NB4 (cell line): ENCODE measurements around the gene CRAMP1.

Experiments
- DNase-seq: peaks from one replicate; pipeline ENCODE4 v3.0.0; 2010; ENCODE audit warnings: low read depth
- H3K4me3 ChIP-seq: one replicate; pipeline ENCODE4 v1.5.1; 2011; ENCODE audit warnings: mild to moderate bottlenecking, low read depth, low read length, moderate library complexity
- CTCF ChIP-seq: IDR thresholded peaks from one replicate; pipeline ENCODE4 v1.5.1; 2012; ENCODE audit warnings: low read depth, low read length
- MAX ChIP-seq: IDR thresholded peaks from 2 replicates; pipeline ENCODE4 v1.6.1; 2011; ENCODE audit warnings: low read depth, low read length
- MYC ChIP-seq: IDR thresholded peaks from 2 replicates; pipeline ENCODE4 v1.6.1; 2011; ENCODE audit warnings: low read depth, low read length
- POLR2A ChIP-seq: IDR thresholded peaks from 2 replicates; pipeline ENCODE4 v1.6.1; 2011; ENCODE audit warnings: mild to moderate bottlenecking; ENCODE audit not compliant: insufficient read length; ENCODE audit errors: extremely low read depth

CRAMP1 gene

GRCh38 chr16:1669698-1670097 lies 57.5 kb downstream of the CRAMP1 start:
- no peak overlapping the region for H3K4me3 ChIP-seq
- no peak for DNase-seq
- no peak for TF ChIP-seq CTCF
- TF ChIP-seq POLR2A = no peak
- no peak for TF ChIP-seq MYC
- TF ChIP-seq MAX = no peak

- DNase-seq = no peak
- no peak overlapping the region for H3K4me3 ChIP-seq
- TF ChIP-seq MYC (no peak), POLR2A (no peak), MAX (no peak), CTCF (no peak)
These were observed 58.2 kb downstream of the CRAMP1 start for GRCh38 chr16:1670371-1670770.

GRCh38 chr16:1670866-1671265 lies 58.7 kb downstream of the CRAMP1 start:
- DNase-seq = no peak
- H3K4me3 ChIP-seq = no peak overlapping the region
- no peak for TF ChIP-seq MAX
- no peak for TF ChIP-seq MYC
- TF ChIP-seq POLR2A = no peak
- TF ChIP-seq CTCF = no peak

GRCh38 chr16:1673424-1674151 lies 61.4 kb downstream of the CRAMP1 start:
- no peak for DNase-seq
- H3K4me3 ChIP-seq = no peak overlapping the region
- TF ChIP-seq MAX (no peak), POLR2A (no peak), MYC (no peak), CTCF (no peak)

GRCh38 chr16:1674306-1674705 lies 62.1 kb downstream of the CRAMP1 start:
- TF ChIP-seq POLR2A (no peak), CTCF (no peak), MYC (no peak), MAX (no peak)
- DNase-seq = no peak
- no peak overlapping the region for H3K4me3 ChIP-seq
